ENCODE data around the gene CISD3. TPM values are rescaled to one million over a fixed set of nuclear protein-coding genes. Genes with fewer than 3 reads are reported as not detected.

Gene CISD3
- total and polyA plus RNA-seq, 2 of the 4 experiments (the other 2 are of a cell fraction), result 1.3 to 14.1 TPM

DNA sequence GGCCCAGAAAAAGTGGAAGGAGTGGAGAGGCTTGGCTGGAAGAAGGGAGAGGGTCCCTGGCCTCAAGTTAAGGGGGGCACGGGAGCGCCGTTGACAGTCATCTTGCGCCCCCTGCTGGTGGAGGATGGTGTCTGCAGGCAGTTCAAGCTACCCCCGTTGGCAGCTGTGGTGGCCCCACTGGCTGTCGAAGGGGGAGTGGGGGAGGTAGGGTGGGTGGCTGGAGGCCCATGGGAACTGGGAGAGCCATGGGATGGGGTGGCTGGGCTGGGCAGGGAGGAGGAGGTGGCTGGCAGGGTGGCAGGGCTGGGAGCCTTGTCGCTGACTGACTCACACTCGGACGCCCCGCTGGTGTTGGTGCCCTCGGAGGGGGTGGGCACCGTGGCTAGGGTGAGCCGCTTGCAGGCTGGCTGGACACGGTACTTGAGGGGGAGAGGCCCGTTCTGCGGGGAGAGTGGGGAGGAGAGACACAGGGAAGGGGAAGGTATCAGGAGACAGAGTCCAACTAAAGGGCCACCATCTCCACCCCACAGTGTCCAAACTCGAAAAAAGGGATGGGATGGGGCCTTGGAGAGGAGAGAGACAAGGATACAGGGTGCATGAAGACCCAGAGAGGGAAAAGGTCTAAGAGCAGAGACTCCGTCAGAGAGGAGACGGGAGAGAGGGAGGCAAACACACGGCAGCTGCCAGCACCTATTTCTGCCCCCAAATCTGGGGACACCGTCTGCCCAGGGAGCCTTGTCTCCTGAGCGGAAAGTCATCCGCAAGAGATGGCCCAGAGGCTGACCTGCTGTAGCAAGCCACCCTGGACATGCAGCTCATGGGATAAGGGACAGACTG lies 5.2 kb downstream of the CISD3 start (continued):
- TF ChIP-seq RAD21 (IDR thresholded peaks at IDR 0.05; ENCODE audit: low read length), result peak; percentile 74
- no peak for TF ChIP-seq RFX5 (IDR thresholded peaks at IDR 0.05; ENCODE audit: low read depth, low read length)

DNA sequence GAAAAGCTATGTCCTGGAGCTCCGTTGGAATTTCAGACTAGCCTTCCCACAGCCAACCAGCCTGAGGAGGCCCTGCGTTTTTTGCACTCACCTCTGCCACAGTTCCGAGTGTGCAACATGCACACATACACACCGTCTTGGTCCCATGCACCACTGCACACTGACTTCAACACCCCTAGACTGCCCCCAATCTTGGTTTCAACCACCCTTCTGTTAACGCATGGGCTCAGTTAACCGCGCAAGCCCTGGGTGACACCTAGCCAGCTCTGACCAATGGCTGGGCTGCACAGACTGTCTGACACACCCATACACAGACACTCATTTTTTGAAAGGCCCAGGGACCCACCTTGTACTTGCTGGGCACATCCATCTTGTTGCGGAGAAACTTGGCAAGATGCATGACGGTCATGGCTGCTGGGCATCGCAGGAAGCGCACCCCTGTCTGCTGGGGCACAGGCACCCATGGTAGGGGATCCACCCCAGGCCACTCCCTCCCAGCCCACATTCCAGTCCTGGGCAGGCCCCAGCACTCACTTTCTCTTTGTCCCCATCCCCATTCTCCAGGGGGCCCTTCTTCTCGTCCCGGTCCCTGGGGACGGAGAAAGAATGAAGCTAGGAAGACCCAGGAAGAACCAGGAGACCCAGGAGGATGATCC lies 8.0 kb downstream of the CISD3 start:
- ATAC-seq (ENCODE audit: low read depth) (no peak), DNase-seq (no peak)
- Histone ChIP-seq H4K91ac (ENCODE audit: insufficient read depth, low read depth, low read length) (no peak overlapping the region), H3K4me1 (ENCODE audit: control insufficient read depth, insufficient read depth, low read length) (peaks cover 12% of the 10 kb centered on the region), H3K56ac (ENCODE audit: extremely low read depth, insufficient read depth, low read length) (no peak overlapping the region), H2AK9ac (replicated peaks; ENCODE audit: low read depth, low read length, poor library complexity) (no peak overlapping the region), H4K8ac (ENCODE audit: low read depth in 2 of 2, low read length in 2 of 2) (no peak overlapping the region), H2BK20ac (ENCODE audit: low read depth, low read length) (no peak overlapping the region), H2BK5ac (ENCODE audit: low read depth, low read length, poor library complexity, severe bottlenecking) (no peak overlapping the region), H3K36me3 (ENCODE audit: control insufficient read depth, insufficient read depth, low read length) (peaks cover 50% of the 10 kb centered on the region), H2AK5ac (ENCODE audit: low read depth, low read length) (no peak overlapping the region), H3K9ac (ENCODE audit: low read depth, low read length) (no peak overlapping the region), H4K20me1 (ENCODE audit: insufficient read depth, low read length) (peaks cover 66% of the 10 kb centered on the region), H2AFZ (replicated peaks; ENCODE audit: low read length, poor library complexity) (no peak overlapping the region), H3K18ac (ENCODE audit: low read depth, low read length) (no peak overlapping the region), H3K4me3 (ENCODE audit: insufficient read depth, low read depth, low read length) (no peak overlapping the region), H4K5ac (ENCODE audit: low read depth, low read length) (no peak overlapping the region), H3K27ac (ENCODE audit: insufficient read depth, low read length) (no peak overlapping the region), H3K9me1 (ENCODE audit: insufficient read depth, low read length) (peaks cover 5% of the 10 kb centered on the region), H3K4ac (ENCODE audit: low read depth, low read length) (no peak overlapping the region), H3K4me2 (ENCODE audit: low read depth, low read length) (no peak overlapping the region), H3K23ac (ENCODE audit: low read depth, low read length) (no peak overlapping the region), H3K14ac (replicated peaks; ENCODE audit: low read depth, low read length) (no peak overlapping the region), H3K27me3 (ENCODE audit: control insufficient read depth, insufficient read depth, low read length) (no peaks in the 10 kb centered on the region), H3K79me1 (ENCODE audit: low read depth in 1 of 2, low read length in 2 of 2) (peaks cover 15 to 74% of the 10 kb centered on the region in 2 experiments), H2BK15ac (ENCODE audit: low read depth, low read length) (no peak overlapping the region), H3K9me3 (ENCODE audit: control insufficient read depth, insufficient read depth, low read length) (no peaks in the 10 kb centered on the region), H2BK120ac (ENCODE audit: low read depth, low read length) (no peak overlapping the region)
- ChIA-PET POLR2A (ENCODE audit: unreplicated experiment) (no interaction called here), CTCF (no interaction called here)
- dilution Hi-C loops (cut with HindIII; ENCODE audit: low sequenced_read_pairs, unreplicated experiment) (no loop called here), intact Hi-C loops (cut with micrococcal nuclease) (no loop called here), in situ Hi-C loops (cut with MboI; ENCODE audit: low sequenced_read_pairs) (no loop called here)
- no TSS peak for BruUV-seq (replicated peaks)
- WGBS, 2 experiments (ENCODE audit: extremely low coverage in 2 of 2, insufficient read length in 1 of 2), result 90% methylated on average over 10 of the region's 14 CpGs; no CpG with 5 or more reads in 1 of the 2 experiments
- no peak for TF ChIP-seq CHD1 (IDR thresholded peaks at IDR 0.05; ENCODE audit: low read depth, low read length)
- TF ChIP-seq BHLHE40 (IDR thresholded peaks at IDR 0.05; ENCODE audit: low read depth, low read length), result no peak
- no peak for TF ChIP-seq FOS (IDR thresholded peaks at IDR 0.05; ENCODE audit: low read depth, low read length)
- TF ChIP-seq, protein P1, sequence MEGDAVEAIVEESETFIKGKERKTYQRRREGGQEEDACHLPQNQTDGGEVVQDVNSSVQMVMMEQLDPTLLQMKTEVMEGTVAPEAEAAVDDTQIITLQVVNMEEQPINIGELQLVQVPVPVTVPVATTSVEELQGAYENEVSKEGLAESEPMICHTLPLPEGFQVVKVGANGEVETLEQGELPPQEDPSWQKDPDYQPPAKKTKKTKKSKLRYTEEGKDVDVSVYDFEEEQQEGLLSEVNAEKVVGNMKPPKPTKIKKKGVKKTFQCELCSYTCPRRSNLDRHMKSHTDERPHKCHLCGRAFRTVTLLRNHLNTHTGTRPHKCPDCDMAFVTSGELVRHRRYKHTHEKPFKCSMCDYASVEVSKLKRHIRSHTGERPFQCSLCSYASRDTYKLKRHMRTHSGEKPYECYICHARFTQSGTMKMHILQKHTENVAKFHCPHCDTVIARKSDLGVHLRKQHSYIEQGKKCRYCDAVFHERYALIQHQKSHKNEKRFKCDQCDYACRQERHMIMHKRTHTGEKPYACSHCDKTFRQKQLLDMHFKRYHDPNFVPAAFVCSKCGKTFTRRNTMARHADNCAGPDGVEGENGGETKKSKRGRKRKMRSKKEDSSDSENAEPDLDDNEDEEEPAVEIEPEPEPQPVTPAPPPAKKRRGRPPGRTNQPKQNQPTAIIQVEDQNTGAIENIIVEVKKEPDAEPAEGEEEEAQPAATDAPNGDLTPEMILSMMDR (conservative IDR thresholded peaks at IDR 0.05; ENCODE audit: low read depth, low read length), result no peak
- no peak for TF ChIP-seq MAZ (IDR thresholded peaks at IDR 0.05; ENCODE audit: borderline replicate concordance, low read depth, low read length)
- TF ChIP-seq, protein P2, sequence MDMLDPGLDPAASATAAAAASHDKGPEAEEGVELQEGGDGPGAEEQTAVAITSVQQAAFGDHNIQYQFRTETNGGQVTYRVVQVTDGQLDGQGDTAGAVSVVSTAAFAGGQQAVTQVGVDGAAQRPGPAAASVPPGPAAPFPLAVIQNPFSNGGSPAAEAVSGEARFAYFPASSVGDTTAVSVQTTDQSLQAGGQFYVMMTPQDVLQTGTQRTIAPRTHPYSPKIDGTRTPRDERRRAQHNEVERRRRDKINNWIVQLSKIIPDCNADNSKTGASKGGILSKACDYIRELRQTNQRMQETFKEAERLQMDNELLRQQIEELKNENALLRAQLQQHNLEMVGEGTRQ (IDR thresholded peaks at IDR 0.05; ENCODE audit: low read depth, low read length), result no peak
- TF ChIP-seq MXI1 (IDR thresholded peaks at IDR 0.05; ENCODE audit: borderline replicate concordance, low read depth, low read length), result no peak
- TF ChIP-seq MAFK (IDR thresholded peaks at IDR 0.05; ENCODE audit: low read depth, low read length), result no peak
- no peak for TF ChIP-seq RCOR1 (IDR thresholded peaks at IDR 0.05; ENCODE audit: insufficient replicate concordance, low read length)
- no peak for TF ChIP-seq SMC3 (IDR thresholded peaks at IDR 0.05; ENCODE audit: low read depth, low read length)
- no peak for TF ChIP-seq POLR2A (IDR thresholded peaks at IDR 0.05; ENCODE audit: low read depth, low read length)
- no peak for TF ChIP-seq CEBPB (IDR thresholded peaks at IDR 0.05; ENCODE audit: low read depth, low read length)
